ENCODE results near the gene WDR73. TPM values are rescaled to one million over a fixed set of nuclear protein-coding genes. Genes with fewer than 3 reads are reported as not detected.

The WDR73 gene
- total RNA-seq, 1 experiment from 2014 or later: 42.4 TPM

DNA sequence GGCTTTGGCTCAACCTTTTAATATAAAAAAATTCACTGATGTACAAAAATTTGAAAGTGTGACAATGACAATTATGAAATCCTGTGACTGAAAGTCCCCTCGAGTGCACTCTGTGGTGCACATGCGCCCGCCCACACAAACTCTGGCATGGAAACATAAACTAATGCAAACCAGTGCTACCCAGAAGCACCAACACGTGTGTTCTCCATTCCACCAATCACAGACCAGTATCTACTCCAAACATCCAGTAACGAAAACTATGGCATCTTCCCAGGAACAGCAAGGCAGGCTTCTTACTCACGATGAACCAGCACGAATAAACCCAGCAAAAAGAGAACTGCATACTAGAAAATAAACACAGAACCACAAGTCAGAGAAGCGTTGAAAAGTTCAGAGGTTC is 15.6 kb upstream of the WDR73 start:
- no peaks in the 10 kb centered on the region for H3K27me3 ChIP-seq (replicated peaks; ENCODE audit: insufficient read depth, low read depth, low read length, poor library complexity)
- TF ChIP-seq EZH2 (IDR thresholded peaks at IDR 0.05; ENCODE audit: borderline replicate concordance, low read depth, low read length, poor library complexity, severe bottlenecking): no peak
- TF ChIP-seq CTCF (conservative IDR thresholded peaks at IDR 0.05; ENCODE audit: low read depth, low read length): no peak
- H3K4me3 ChIP-seq (ENCODE audit: low read depth, low read length, poor library complexity, severe bottlenecking): no peak overlapping the region
- no peak for DNase-seq (ENCODE audit: low spot score)
- H3K27ac ChIP-seq (ENCODE audit: low read depth, low read length, poor library complexity, severe bottlenecking): no peak overlapping the region
- POLR2A ChIA-PET (ENCODE audit: low non-redundant PET): no interaction called here
- no peaks in the 10 kb centered on the region for H3K9me3 ChIP-seq (ENCODE audit: low read depth, low read length, poor library complexity, severe bottlenecking)
- H3K36me3 ChIP-seq (ENCODE audit: insufficient read depth, low read length, poor library complexity, severe bottlenecking): peaks cover 4% of the 10 kb centered on the region
- no peaks in the 10 kb centered on the region for H3K4me1 ChIP-seq (ENCODE audit: insufficient read depth, low read length, poor library complexity, severe bottlenecking)
- intact Hi-C loops (cut with micrococcal nuclease; ENCODE audit: unreplicated experiment): no loop called here
- BruUV-seq (replicated peaks): TSS peak; percentile 78
- CTCF ChIA-PET: no interaction called here

DNA sequence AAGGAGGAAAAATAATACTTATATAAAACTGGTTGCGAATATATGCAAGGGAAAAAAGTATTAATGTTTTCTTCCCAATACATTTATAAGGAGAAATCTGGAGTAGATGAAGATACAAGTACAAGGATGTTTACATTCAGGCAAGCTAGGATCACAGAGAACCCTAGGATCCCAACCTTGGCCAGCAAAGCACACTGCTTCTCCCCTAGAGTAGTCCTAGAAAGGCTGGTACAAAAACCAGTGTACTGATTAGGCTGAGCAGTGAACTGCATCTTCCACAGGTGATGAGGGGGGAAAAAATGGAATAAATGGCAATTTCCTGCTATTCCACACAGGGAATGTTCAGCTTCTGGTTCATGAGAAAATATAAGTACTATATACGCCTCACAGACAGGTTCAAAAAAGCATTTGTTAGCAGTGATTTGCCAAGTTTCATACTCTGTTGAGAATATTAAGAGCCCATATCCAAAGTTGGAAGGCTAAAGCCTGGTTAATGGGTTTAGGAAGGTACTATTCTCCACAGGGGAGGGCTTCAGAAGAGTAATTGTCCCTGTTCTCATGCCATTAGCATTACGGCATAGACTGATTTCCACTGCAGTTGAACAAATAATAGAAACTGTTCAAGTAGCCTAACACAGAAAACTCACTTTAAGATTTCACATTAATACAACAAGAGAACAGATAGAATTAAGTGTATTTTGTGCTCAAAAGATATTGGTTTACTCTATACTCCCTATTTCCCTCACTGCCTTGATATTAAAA is 14.3 kb upstream of the WDR73 start:
- Histone ChIP-seq H3K9me3 (ENCODE audit: low read depth, low read length, poor library complexity, severe bottlenecking) (no peaks in the 10 kb centered on the region), H3K27me3 (replicated peaks; ENCODE audit: insufficient read depth, low read depth, low read length, poor library complexity) (no peaks in the 10 kb centered on the region), H3K36me3 (ENCODE audit: insufficient read depth, low read length, poor library complexity, severe bottlenecking) (peaks cover 4% of the 10 kb centered on the region), H3K27ac (ENCODE audit: low read depth, low read length, poor library complexity, severe bottlenecking) (no peak overlapping the region), H3K4me3 (ENCODE audit: low read depth, low read length, poor library complexity, severe bottlenecking) (no peak overlapping the region), H3K4me1 (ENCODE audit: insufficient read depth, low read length, poor library complexity, severe bottlenecking) (no peaks in the 10 kb centered on the region)
- DNase-seq (ENCODE audit: low spot score): no peak
- intact Hi-C loops (cut with micrococcal nuclease; ENCODE audit: unreplicated experiment): no loop called here
- TF ChIP-seq EZH2 (IDR thresholded peaks at IDR 0.05; ENCODE audit: borderline replicate concordance, low read depth, low read length, poor library complexity, severe bottlenecking) (no peak), CTCF (conservative IDR thresholded peaks at IDR 0.05; ENCODE audit: low read depth, low read length) (no peak)
- CTCF ChIA-PET: no interaction called here
- BruUV-seq (replicated peaks): no TSS peak
- POLR2A ChIA-PET (ENCODE audit: low non-redundant PET): no interaction called here

GRCh38 chr15:84666373-84666772 is 12.3 kb upstream of the WDR73 start:
- no peaks in the 10 kb centered on the region for H3K4me1 ChIP-seq (ENCODE audit: insufficient read depth, low read length, poor library complexity, severe bottlenecking)
- peaks cover 4% of the 10 kb centered on the region for H3K36me3 ChIP-seq (ENCODE audit: insufficient read depth, low read length, poor library complexity, severe bottlenecking)
- no peak for DNase-seq (ENCODE audit: low spot score)
- ChIA-PET CTCF (no interaction called here), POLR2A (ENCODE audit: low non-redundant PET) (no interaction called here)
- TF ChIP-seq CTCF (conservative IDR thresholded peaks at IDR 0.05; ENCODE audit: low read depth, low read length): no peak
- TF ChIP-seq EZH2 (IDR thresholded peaks at IDR 0.05; ENCODE audit: borderline replicate concordance, low read depth, low read length, poor library complexity, severe bottlenecking): no peak
- no peaks in the 10 kb centered on the region for H3K27me3 ChIP-seq (replicated peaks; ENCODE audit: insufficient read depth, low read depth, low read length, poor library complexity)
- BruUV-seq (replicated peaks): no TSS peak
- intact Hi-C loops (cut with micrococcal nuclease; ENCODE audit: unreplicated experiment): no loop called here
- H3K4me3 ChIP-seq (ENCODE audit: low read depth, low read length, poor library complexity, severe bottlenecking): no peak overlapping the region
- H3K27ac ChIP-seq (ENCODE audit: low read depth, low read length, poor library complexity, severe bottlenecking): no peak overlapping the region
- H3K9me3 ChIP-seq (ENCODE audit: low read depth, low read length, poor library complexity, severe bottlenecking): no peaks in the 10 kb centered on the region
